ENCODE results near the gene BNIPL. TPM values are rescaled to one million over a fixed set of nuclear protein-coding genes. Genes with fewer than 3 reads are reported as not detected.

The BNIPL gene
- total RNA-seq, 1 experiment from 2014 or later = 1.2 TPM

GRCh38 chr1:151051356-151052009 lies 15.1 kb downstream of the BNIPL start:
- no peak overlapping the region for H3K4ac ChIP-seq (ENCODE audit: low read depth, low read length)
- H3K27me3 ChIP-seq (ENCODE audit: insufficient read depth, low read length) = no peaks in the 10 kb centered on the region
- H3K4me1 Mint-ChIP-seq = peaks cover 20 to 25% of the 10 kb centered on the region in 2 experiments
- H2BK12ac ChIP-seq (ENCODE audit: insufficient read length, low read depth, low read length) = no peak overlapping the region
- no peak overlapping the region for H2BK20ac ChIP-seq (ENCODE audit: low read depth, low read length, poor library complexity, severe bottlenecking)
- no peak overlapping the region for H3K23ac ChIP-seq (ENCODE audit: insufficient read length, low read depth, low read length)
- H3K79me2 ChIP-seq (ENCODE audit: insufficient read depth, low read length) = peaks cover under 1% of the 10 kb centered on the region; the same call in 1 of the 2 replicates
- no peaks in the 10 kb centered on the region for H3K9me3 Mint-ChIP-seq
- H3K9ac ChIP-seq (ENCODE audit: extremely low read depth, insufficient read length, low read length) = no peak overlapping the region
- H3K56ac ChIP-seq (ENCODE audit: insufficient read length, low read depth, low read length) = no peak overlapping the region
- TF ChIP-seq CTCF (conservative IDR thresholded peaks at IDR 0.05) = no peak
- H4K91ac ChIP-seq (ENCODE audit: insufficient read length, low read depth, low read length) = no peak overlapping the region
- H3K27ac Mint-ChIP-seq = peak overlapping the region in 1 of 3 experiments; percentile 78; a peak in 3 of 7 replicates
- H2AFZ ChIP-seq (ENCODE audit: low read length) = no peak overlapping the region
- no peak overlapping the region for H4K5ac ChIP-seq (ENCODE audit: insufficient read length, low read depth, low read length)
- H2BK5ac ChIP-seq (ENCODE audit: insufficient read length, low read length) = no peak overlapping the region
- H3K9me3 ChIP-seq (ENCODE audit: control insufficient read depth, low read depth, low read length) = no peaks in the 10 kb centered on the region
- peaks cover 2% of the 10 kb centered on the region for H3K79me1 ChIP-seq (ENCODE audit: insufficient read depth, low read depth, low read length, poor library complexity, severe bottlenecking)
- H3K36me3 Mint-ChIP-seq (ENCODE audit: insufficient read depth in 1 of 3, low read depth in 3 of 3) = peaks cover 18 to 54% (median 47%) of the 10 kb centered on the region in 3 experiments; a peak in 6 of 7 replicates
- no peak overlapping the region for H2AK5ac ChIP-seq (ENCODE audit: insufficient read length, low read length)
- no CpG with 5 or more reads among the region's 2 CpGs for WGBS (ENCODE audit: extremely low coverage, insufficient read length, low lambda C conversion rate)
- H3K18ac ChIP-seq (ENCODE audit: insufficient read length, low read depth, low read length) = no peak overlapping the region
- no peaks in the 10 kb centered on the region for H3K27me3 Mint-ChIP-seq (ENCODE audit: low read depth)
- peaks cover 4% of the 10 kb centered on the region for H3K23me2 ChIP-seq (ENCODE audit: insufficient read length, low read depth, low read length, poor library complexity, severe bottlenecking)
- H3T11ph ChIP-seq (ENCODE audit: low read length) = no peak overlapping the region
- H3K4me1 ChIP-seq (ENCODE audit: insufficient read depth, low read length) = no peaks in the 10 kb centered on the region; the same call in 1 of the 2 replicates
- no peak overlapping the region for H2BK15ac ChIP-seq (ENCODE audit: low read depth, low read length)
- no peak for DNase-seq
- no peak overlapping the region for H3K27ac ChIP-seq (ENCODE audit: insufficient read length, low read depth, low read length)
- no peak overlapping the region for H4K8ac ChIP-seq (replicated peaks; ENCODE audit: insufficient read length, low read depth, low read length)
- no peak overlapping the region for H3K4me3 Mint-ChIP-seq
- no peaks in the 10 kb centered on the region for H4K20me1 ChIP-seq (ENCODE audit: control insufficient read depth, insufficient read depth, insufficient read length)
- no peak overlapping the region for H2BK120ac ChIP-seq (ENCODE audit: low read depth, low read length, poor library complexity, severe bottlenecking)
- H3K4me2 ChIP-seq (ENCODE audit: insufficient read depth, insufficient read length, low read length) = no peak overlapping the region
- no peak overlapping the region for H3K14ac ChIP-seq (ENCODE audit: insufficient read depth, low read length)

Data from H9 (cell line).